ENCODE measurements around the gene GALM.
"Not testable (repeated sequence)": the region's sequence is repeated elsewhere in the genome, so short reads cannot be mapped to it uniquely, and the experiment has no call there.

Gene GALM

DNA sequence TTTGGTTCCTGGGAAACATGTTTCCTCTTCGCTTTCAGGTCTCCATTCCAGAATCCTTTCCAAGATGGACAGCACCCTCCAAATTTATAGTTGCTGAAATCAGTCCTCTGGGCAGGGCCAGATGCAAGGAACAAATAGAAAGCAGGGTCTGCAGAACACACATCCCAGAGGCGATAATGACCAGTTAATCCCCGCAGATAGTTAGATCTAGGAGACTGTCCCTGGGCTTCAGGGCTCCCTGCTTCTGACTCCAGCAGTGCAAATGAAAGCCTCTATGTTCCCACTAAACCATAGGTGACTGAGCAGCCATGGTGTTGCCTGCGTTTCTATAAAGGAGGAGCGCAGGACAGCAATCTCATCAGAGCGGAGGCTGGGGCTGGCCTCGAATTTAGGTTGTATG is 46.5 kb downstream of the GALM start:
- no peak for DNase-seq (ENCODE audit: low spot score)

- no peak for DNase-seq (ENCODE audit: low spot score)
Observed at GRCh38 chr2:38712871-38713270, 47.0 kb downstream of the GALM start.

- no peak for DNase-seq (ENCODE audit: low spot score)
Observed at GRCh38 chr2:38713338-38713737, 47.4 kb downstream of the GALM start.

DNA sequence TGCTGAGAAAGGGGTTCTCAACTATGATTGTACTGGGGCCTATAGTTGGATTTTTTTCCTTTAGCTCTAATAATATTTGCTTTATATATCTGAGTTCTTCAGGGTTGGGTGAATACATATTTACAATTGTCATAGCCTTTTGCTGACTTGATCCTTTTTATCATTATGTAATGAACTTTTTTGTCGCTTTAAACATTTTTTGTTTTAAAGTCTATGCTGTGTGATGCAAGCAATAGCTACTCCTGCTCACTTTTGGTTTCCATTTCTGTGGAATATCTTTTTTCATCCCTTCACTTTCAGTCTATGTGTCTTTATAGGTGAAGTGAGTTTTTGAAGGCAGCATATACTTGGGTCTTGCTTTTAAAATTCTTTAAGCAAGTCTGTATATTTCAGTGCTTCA is 49.0 kb downstream of the GALM start:
- DNase-seq (ENCODE audit: low spot score): not testable (repeated sequence)

GRCh38 chr2:38716185-38716584 is 50.3 kb downstream of the GALM start:
- peak; percentile 33 for DNase-seq (ENCODE audit: low spot score)

DNA sequence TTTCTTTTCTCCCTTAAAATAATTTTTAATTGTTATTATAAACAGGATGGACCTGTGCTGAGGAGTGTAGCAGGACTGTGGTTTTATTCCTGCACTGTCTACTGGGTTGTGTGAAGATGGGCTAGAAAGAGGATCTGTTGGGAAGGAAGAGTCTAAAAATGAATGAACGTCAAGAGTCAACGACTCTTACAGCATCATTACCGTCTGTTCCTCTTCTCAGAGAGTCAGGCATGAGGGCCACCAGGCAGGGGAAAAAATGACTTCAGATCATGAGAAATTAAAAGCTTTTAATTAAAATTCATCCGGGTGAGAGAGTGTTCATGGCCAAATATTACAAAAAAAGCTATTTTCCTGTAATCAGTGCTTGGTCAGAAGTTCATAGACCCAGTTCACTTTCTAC is 52.7 kb downstream of the GALM start:
- no peak for DNase-seq (ENCODE audit: low spot score)

DNA sequence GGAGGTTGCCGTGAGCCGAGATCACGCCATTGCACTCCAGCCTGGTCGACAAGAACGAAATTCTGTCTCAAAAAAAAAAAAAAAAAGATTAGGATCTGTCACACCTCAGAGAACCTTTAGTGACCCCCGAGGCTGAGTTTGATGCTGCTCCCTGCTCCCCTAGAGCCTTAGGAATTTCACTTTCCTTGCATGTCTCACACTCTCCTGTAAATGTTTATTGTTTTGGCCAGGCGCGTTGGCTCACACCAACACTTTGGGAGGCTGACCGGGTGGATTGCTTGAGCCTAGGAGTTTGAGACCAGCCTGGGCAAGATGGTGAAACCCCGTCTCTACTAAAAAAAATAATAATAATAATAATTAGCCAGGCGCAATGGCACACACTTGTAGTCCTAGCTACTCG is 53.8 kb downstream of the GALM start:
- no peak for DNase-seq (ENCODE audit: low spot score)

GRCh38 chr2:38720613-38721241 is 54.8 kb downstream of the GALM start:
- peak; percentile 84 for DNase-seq (ENCODE audit: low spot score)

DNA sequence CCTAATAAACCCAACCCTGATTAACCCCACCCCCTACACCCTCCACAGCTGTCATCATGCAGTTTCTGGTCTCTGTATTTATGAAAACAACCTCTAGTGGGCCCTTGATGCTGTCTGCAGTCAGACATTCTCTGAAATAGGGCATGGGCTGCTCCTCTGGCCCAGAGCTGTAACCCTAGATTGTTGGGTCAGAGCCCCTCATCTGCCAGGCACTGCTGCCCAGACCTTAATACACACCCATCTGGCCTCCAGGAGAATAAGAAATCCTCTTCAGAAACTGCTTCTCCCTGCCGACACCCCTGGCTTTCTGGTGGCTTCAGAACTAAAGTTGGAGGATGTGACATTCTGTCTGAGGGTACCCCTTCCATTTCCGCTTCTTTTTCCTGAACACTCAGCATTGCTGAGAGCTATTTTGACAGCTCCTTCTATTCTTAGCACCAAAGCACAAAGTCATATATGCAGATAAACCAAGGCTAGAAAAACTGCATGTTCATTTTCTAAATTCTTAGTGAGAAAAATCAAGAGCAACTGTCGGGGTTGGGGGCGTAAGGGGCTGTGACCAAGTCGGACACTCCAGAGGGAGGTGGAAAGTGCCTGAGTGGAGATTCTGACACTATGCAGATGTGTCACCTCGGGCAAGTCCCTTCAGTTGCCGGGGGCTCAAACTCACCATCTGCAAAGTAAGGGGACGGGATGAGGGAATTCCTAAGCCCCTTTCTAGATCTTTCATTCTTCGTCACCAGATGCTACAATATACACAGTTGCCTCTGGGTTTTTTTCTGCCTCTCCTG is 56.6 kb downstream of the GALM start:
- no peak for DNase-seq (ENCODE audit: low spot score)

- no peak for DNase-seq (ENCODE audit: low spot score)
Observed at GRCh38 chr2:38723173-38723572, 57.3 kb downstream of the GALM start.

- no peak for DNase-seq (ENCODE audit: low spot score)
Observed at GRCh38 chr2:38727661-38728060, 61.7 kb downstream of the GALM start.

DNA sequence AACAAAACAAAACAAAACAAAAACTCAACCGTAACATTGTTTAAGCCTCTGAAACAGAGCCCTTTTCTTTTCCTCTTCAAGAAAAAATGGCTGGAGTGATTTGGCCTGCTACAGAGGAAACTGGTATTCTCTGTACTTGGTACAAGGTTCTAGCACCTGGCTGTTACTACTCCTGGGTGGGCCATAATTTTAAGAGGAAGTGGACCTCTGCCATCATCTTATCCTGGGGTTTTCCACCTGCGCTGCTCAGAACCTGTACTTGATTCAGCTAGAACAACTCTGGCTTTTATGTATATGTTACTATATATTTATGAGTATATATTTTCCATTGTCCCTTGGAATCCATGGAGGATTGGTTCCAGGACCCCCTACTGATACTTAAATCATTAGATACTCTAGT is 62.8 kb downstream of the GALM start:
- no peak for DNase-seq (ENCODE audit: low spot score)

DNA sequence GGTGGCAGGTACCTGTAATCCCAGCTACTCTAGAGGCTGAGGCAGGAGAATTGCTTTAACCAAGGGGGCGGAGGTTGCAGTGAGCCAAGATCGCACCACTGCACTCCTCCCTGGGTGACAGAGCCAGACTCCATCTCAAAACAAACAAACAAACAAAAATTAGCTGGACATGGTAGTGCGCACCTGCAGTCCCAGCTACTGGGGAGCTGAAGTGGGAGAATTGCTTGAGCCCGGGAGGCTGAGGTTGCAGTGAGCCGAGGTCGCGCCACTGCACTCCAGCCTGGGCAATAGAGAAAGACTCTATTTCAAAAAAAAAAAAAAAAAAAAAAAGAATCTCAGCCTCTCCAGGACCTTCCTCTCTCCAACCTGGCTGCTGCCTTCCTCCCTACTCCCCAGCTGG is 65.2 kb downstream of the GALM start:
- DNase-seq (ENCODE audit: low spot score): no peak

- no peak for DNase-seq (ENCODE audit: low spot score)
Observed at GRCh38 chr2:38731684-38732221, 65.8 kb downstream of the GALM start.

GRCh38 chr2:38733300-38733971 is 67.5 kb downstream of the GALM start:
- DNase-seq (ENCODE audit: low spot score): no peak

GRCh38 chr2:38734299-38735058 is 68.6 kb downstream of the GALM start:
- DNase-seq (ENCODE audit: low spot score): no peak

DNA sequence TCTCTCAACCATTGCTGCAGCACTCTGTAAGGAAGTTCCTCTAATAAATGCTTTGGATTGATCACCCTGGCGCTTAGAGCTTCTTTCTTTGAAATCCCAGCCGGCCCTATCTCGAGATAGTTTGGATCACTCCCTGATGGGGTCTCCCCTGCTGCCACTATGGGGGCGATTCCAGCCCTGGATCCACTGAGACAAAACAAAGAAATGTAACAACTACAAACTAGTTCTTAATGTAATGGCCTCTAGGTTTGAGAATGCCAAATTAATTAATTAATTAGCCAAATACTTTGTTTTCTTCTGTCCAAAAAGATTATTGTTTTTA is 70.0 kb downstream of the GALM start:
- no peak for DNase-seq (ENCODE audit: low spot score)

DNA sequence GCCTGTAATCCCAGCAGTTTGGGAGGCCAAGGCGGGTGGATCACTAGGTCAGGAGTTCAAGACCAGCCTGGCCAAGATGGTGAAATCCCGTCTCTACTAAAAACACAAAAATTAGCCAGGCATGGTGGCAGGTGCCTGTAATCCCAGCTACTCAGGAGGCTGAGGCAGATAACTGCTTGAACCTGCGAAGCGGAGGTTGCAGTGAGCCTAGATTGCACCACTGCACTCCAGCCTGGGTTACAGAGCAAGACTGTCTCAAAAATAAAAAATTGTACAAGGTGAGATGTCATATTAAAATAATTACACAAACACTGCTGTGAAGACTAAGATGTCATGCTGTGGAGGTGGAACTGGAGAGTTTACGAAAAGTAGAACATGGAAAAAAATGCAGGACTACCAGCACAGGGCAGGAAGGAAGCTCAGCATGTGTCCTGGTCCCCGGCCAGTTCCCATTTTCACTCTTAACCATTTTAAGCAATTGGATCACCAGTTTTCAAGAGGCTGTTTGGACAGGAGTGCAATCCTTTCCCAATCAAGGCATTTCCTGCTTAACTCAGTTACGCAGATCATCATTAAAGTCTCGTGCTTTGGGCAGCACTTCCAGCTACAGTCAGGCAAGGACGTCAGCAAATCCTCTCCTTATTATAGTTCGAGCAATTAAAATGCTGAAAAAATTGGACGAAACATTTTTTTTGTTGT is 71.2 kb downstream of the GALM start:
- not testable (repeated sequence) for DNase-seq (ENCODE audit: low spot score)

GRCh38 chr2:38737925-38738324 is 72.0 kb downstream of the GALM start:
- no peak for DNase-seq (ENCODE audit: low spot score)

GRCh38 chr2:38739524-38739923 is 73.6 kb downstream of the GALM start:
- DNase-seq (ENCODE audit: low spot score): no peak

GRCh38 chr2:38740851-38741731 is 75.2 kb downstream of the GALM start:
- peak; percentile 62 for DNase-seq (ENCODE audit: low spot score)

All from GM03348 (cell line).